GM12864 (cell line): ENCODE results near the gene NFYA.
"Not testable (repeated sequence)": the region's sequence is repeated elsewhere in the genome, so short reads cannot be mapped to it uniquely, and the experiment has no call there.

Experiments
- DNase-seq: peaks from one replicate; pipeline ENCODE4 v3.0.0-alpha.2; 2011; ENCODE audit warnings: low read depth
- H3K4me3 ChIP-seq: 2 replicates; pipeline ENCODE4 v1.5.1; 2011; ENCODE audit warnings: mild to moderate bottlenecking, low read depth, low read length, control low read depth
- CTCF ChIP-seq: IDR thresholded peaks from 2 replicates; pipeline ENCODE4 v1.5.1; 2011; ENCODE audit warnings: low read depth, mild to moderate bottlenecking, moderate library complexity, low read length, control low read depth, inconsistent platforms; ENCODE audit errors: missing control alignments

Gene NFYA

GRCh38 chr6:41103847-41104246, 31.1 kb downstream of the NFYA start:
- DNase-seq: no peak
- H3K4me3 ChIP-seq: no peak overlapping the region
- no peak for TF ChIP-seq CTCF

- TF ChIP-seq CTCF: no peak
- no peak overlapping the region for H3K4me3 ChIP-seq
- no peak for DNase-seq
Measured at GRCh38 chr6:41111017-41111416, 38.2 kb downstream of the NFYA start.

GRCh38 chr6:41115027-41115426, 42.3 kb downstream of the NFYA start:
- DNase-seq, H3K4me3 ChIP-seq: not testable (repeated sequence)

GRCh38 chr6:41119508-41119907, 46.7 kb downstream of the NFYA start:
- H3K4me3 ChIP-seq: no peak overlapping the region
- no peak for DNase-seq
- TF ChIP-seq CTCF: no peak

- DNase-seq: no peak
- H3K4me3 ChIP-seq: no peak overlapping the region
- TF ChIP-seq CTCF: no peak
Measured at GRCh38 chr6:41120058-41120457, 47.3 kb downstream of the NFYA start.

- no peak overlapping the region for H3K4me3 ChIP-seq
- no peak for TF ChIP-seq CTCF
- no peak for DNase-seq
Measured at GRCh38 chr6:41122373-41122772, 49.6 kb downstream of the NFYA start.

GRCh38 chr6:41122918-41123317, 50.1 kb downstream of the NFYA start:
- H3K4me3 ChIP-seq: no peak overlapping the region
- no peak for DNase-seq
- no peak for TF ChIP-seq CTCF

- TF ChIP-seq CTCF: no peak
- no peak for DNase-seq
- no peak overlapping the region for H3K4me3 ChIP-seq
Measured at GRCh38 chr6:41125282-41125681, 52.5 kb downstream of the NFYA start.
